GM18951 (cell line): ENCODE measurements around the gene PLXDC2.

ENCODE experiments used
- POLR2A ChIP-seq: IDR thresholded peaks from 4 replicates; pipeline ENCODE4 v1.6.1; 2011; ENCODE audit warnings: mild to moderate bottlenecking; ENCODE audit not compliant: insufficient read length, insufficient read depth; ENCODE audit errors: extremely low read depth
- in situ Hi-C: fragments of 300-500 bp; cut with MboI; formaldehyde crosslinking; loops from one replicate; pipeline ENCODE4 v1.12.0; 2022; ENCODE audit warnings: low sequenced_read_pairs, mixed read lengths, inconsistent platforms; ENCODE audit not compliant: unreplicated experiment

The PLXDC2 gene

GRCh38 chr10:20233423-20233822 lies 417.2 kb downstream of the PLXDC2 start:
- TF ChIP-seq POLR2A, result no peak
- in situ Hi-C loops, result no loop called here

GRCh38 chr10:20234579-20234978 lies 418.3 kb downstream of the PLXDC2 start:
- TF ChIP-seq POLR2A, result no peak
- in situ Hi-C loops, result no loop called here

GRCh38 chr10:20237091-20237570 lies 420.9 kb downstream of the PLXDC2 start:
- in situ Hi-C loops, result no loop called here
- TF ChIP-seq POLR2A, result no peak

- in situ Hi-C loops, result no loop called here
Measured at GRCh38 chr10:20237586-20237985, 421.4 kb downstream of the PLXDC2 start.

GRCh38 chr10:20240643-20241042 lies 424.4 kb downstream of the PLXDC2 start:
- in situ Hi-C loops, result no loop called here
- TF ChIP-seq POLR2A, result no peak

More at GRCh38 chr10:20237586-20237985, 421.4 kb downstream of the PLXDC2 start:
- TF ChIP-seq POLR2A, result no peak

GRCh38 chr10:20247454-20247853 lies 431.2 kb downstream of the PLXDC2 start:
- TF ChIP-seq POLR2A, result no peak
- in situ Hi-C loops, result no loop called here

- no peak for TF ChIP-seq POLR2A
- in situ Hi-C loops, result no loop called here
Measured at GRCh38 chr10:20247891-20248708, 431.9 kb downstream of the PLXDC2 start.

- in situ Hi-C loops, result no loop called here
- no peak for TF ChIP-seq POLR2A
Measured at GRCh38 chr10:20254078-20254477, 437.8 kb downstream of the PLXDC2 start.

- TF ChIP-seq POLR2A, result no peak
- in situ Hi-C loops, result no loop called here
Measured at GRCh38 chr10:20254497-20254896, 438.3 kb downstream of the PLXDC2 start.

- in situ Hi-C loops, result no loop called here
- no peak for TF ChIP-seq POLR2A
Measured at GRCh38 chr10:20256969-20257368, 440.7 kb downstream of the PLXDC2 start.

- in situ Hi-C loops, result no loop called here
- TF ChIP-seq POLR2A, result no peak
Measured at GRCh38 chr10:20257422-20257821, 441.2 kb downstream of the PLXDC2 start.

- in situ Hi-C loops, result no loop called here
Measured at GRCh38 chr10:20265146-20265545, 448.9 kb downstream of the PLXDC2 start.

GRCh38 chr10:20267734-20268133 lies 451.5 kb downstream of the PLXDC2 start:
- TF ChIP-seq POLR2A, result no peak
- in situ Hi-C loops, result no loop called here

More at GRCh38 chr10:20265146-20265545, 448.9 kb downstream of the PLXDC2 start:
- no peak for TF ChIP-seq POLR2A

GRCh38 chr10:20271490-20271889 lies 455.3 kb downstream of the PLXDC2 start:
- in situ Hi-C loops, result no loop called here
- no peak for TF ChIP-seq POLR2A
